ENCODE data around the gene TOX3. TPM values are rescaled to one million over a fixed set of nuclear protein-coding genes. Genes with fewer than 3 reads are reported as not detected.

The TOX3 gene
- total RNA-seq, 1 experiment from 2014 or later = 20.2 TPM

DNA sequence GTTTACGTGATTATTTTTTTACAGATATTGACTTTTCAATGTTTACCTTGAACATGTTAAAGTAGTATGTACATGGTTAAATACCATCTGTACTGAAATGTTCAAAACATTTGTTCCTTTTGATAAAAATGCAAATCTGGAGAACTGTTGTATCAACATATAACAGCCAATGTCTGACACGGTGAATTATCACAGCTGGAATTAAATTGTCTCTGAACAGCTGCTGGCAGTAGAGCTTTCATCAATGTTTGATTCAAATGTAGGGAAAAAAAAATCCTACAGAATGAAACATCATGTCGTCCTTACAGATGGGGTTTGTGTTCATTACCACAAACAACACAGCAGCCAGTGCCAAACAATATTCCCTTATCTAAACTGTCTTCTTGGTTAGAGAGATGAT lies 79.9 kb downstream of the TOX3 start:
- no peak overlapping the region for H3K27ac Mint-ChIP-seq
- no peak overlapping the region for H3K56ac ChIP-seq (ENCODE audit: insufficient read length, low read depth, low read length)
- H4K5ac ChIP-seq (ENCODE audit: insufficient read length, low read depth, low read length) = no peak overlapping the region
- H3K4me1 Mint-ChIP-seq = peaks cover 53 to 57% of the 10 kb centered on the region in 2 experiments
- no peak overlapping the region for H2AK5ac ChIP-seq (ENCODE audit: insufficient read length, low read length)
- WGBS (ENCODE audit: extremely low coverage, insufficient read length, low lambda C conversion rate) = no CpG with 5 or more reads among the region's 3 CpGs
- H3K18ac ChIP-seq (ENCODE audit: insufficient read length, low read depth, low read length) = no peak overlapping the region
- H3K4me2 ChIP-seq (ENCODE audit: insufficient read depth, insufficient read length, low read length) = no peak overlapping the region
- H2BK20ac ChIP-seq (ENCODE audit: low read depth, low read length, poor library complexity, severe bottlenecking) = no peak overlapping the region
- H3K79me2 ChIP-seq (ENCODE audit: insufficient read depth, low read length) = no peaks in the 10 kb centered on the region; the same call in 1 of the 2 replicates
- H3K23me2 ChIP-seq (ENCODE audit: insufficient read length, low read depth, low read length, poor library complexity, severe bottlenecking) = no peaks in the 10 kb centered on the region
- H3K79me1 ChIP-seq (ENCODE audit: insufficient read depth, low read depth, low read length, poor library complexity, severe bottlenecking) = peaks cover 3% of the 10 kb centered on the region
- no peak overlapping the region for H3K14ac ChIP-seq (ENCODE audit: insufficient read depth, low read length)
- no peak overlapping the region for H2BK120ac ChIP-seq (ENCODE audit: low read depth, low read length, poor library complexity, severe bottlenecking)
- H2BK5ac ChIP-seq (ENCODE audit: insufficient read length, low read length) = no peak overlapping the region
- no peak for DNase-seq
- no peak overlapping the region for H3K4me3 Mint-ChIP-seq
- H2BK12ac ChIP-seq (ENCODE audit: insufficient read length, low read depth, low read length) = no peak overlapping the region
- no peak overlapping the region for H4K8ac ChIP-seq (replicated peaks; ENCODE audit: insufficient read length, low read depth, low read length)
- no peaks in the 10 kb centered on the region for H3K9me3 ChIP-seq (ENCODE audit: control insufficient read depth, low read depth, low read length)
- H3K9me3 Mint-ChIP-seq = no peaks in the 10 kb centered on the region
- no peak overlapping the region for H2BK15ac ChIP-seq (ENCODE audit: low read depth, low read length)
- no peaks in the 10 kb centered on the region for H4K20me1 ChIP-seq (ENCODE audit: control insufficient read depth, insufficient read depth, insufficient read length)
- no peak overlapping the region for H4K91ac ChIP-seq (ENCODE audit: insufficient read length, low read depth, low read length)
- no peak overlapping the region for H2AFZ ChIP-seq (ENCODE audit: low read length)
- no peaks in the 10 kb centered on the region for H3K27me3 Mint-ChIP-seq (ENCODE audit: low read depth)
- no peak overlapping the region for H3K23ac ChIP-seq (ENCODE audit: insufficient read length, low read depth, low read length)
- H3K27ac ChIP-seq (ENCODE audit: insufficient read length, low read depth, low read length) = no peak overlapping the region
- no peak overlapping the region for H3K9ac ChIP-seq (ENCODE audit: extremely low read depth, insufficient read length, low read length)
- H3T11ph ChIP-seq (ENCODE audit: low read length) = no peak overlapping the region
- no peaks in the 10 kb centered on the region for H3K27me3 ChIP-seq (ENCODE audit: insufficient read depth, low read length)
- TF ChIP-seq, protein P1, sequence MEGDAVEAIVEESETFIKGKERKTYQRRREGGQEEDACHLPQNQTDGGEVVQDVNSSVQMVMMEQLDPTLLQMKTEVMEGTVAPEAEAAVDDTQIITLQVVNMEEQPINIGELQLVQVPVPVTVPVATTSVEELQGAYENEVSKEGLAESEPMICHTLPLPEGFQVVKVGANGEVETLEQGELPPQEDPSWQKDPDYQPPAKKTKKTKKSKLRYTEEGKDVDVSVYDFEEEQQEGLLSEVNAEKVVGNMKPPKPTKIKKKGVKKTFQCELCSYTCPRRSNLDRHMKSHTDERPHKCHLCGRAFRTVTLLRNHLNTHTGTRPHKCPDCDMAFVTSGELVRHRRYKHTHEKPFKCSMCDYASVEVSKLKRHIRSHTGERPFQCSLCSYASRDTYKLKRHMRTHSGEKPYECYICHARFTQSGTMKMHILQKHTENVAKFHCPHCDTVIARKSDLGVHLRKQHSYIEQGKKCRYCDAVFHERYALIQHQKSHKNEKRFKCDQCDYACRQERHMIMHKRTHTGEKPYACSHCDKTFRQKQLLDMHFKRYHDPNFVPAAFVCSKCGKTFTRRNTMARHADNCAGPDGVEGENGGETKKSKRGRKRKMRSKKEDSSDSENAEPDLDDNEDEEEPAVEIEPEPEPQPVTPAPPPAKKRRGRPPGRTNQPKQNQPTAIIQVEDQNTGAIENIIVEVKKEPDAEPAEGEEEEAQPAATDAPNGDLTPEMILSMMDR (conservative IDR thresholded peaks at IDR 0.05) = no peak
- peaks cover 12 to 31% (median 22%) of the 10 kb centered on the region in 3 experiments for H3K36me3 Mint-ChIP-seq (ENCODE audit: insufficient read depth in 1 of 3, low read depth in 3 of 3)
- peaks cover 3% of the 10 kb centered on the region; the same call in 1 of the 2 replicates for H3K4me1 ChIP-seq (ENCODE audit: insufficient read depth, low read length)
- H3K4ac ChIP-seq (ENCODE audit: low read depth, low read length) = no peak overlapping the region

Measured in H9 (cell line).